GM23338 (cell line): Measurements from ENCODE around the gene AP3M1.

Experiments used
- CREB1 ChIP-seq: fragments of 250-450 bp; sonication (Bioruptor Pico); IDR thresholded peaks from 2 replicates; pipeline ENCODE4 v1.5.0; 2020; ENCODE audit warnings: low read depth, mild to moderate bottlenecking, moderate library complexity
- CTCF ChIP-seq, 2 experiments: fragments of 200-600 bp in 1 of 2; sonication (generic) in 1 of 2; conservative IDR thresholded peaks; 2 replicates each; pipeline versions ENCODE4 v1.5.1 to v1.6.1; 2016 to 2017; ENCODE audit warnings: antibody characterized with exemption in 2 of 2, low read depth in 2 of 2, mild to moderate bottlenecking in 2 of 2, moderate library complexity in 1 of 2
- ETS1 ChIP-seq: IDR thresholded peaks from 2 replicates; pipeline ENCODE4 v1.6.1; 2016; ENCODE audit warnings: antibody characterized with exemption
- EZH2 ChIP-seq: fragments of 200-600 bp; sonication (generic); IDR thresholded peaks from one replicate; pipeline ENCODE4 v1.8.0; 2017; ENCODE audit warnings: antibody characterized with exemption, mild to moderate bottlenecking, low read depth; ENCODE audit not compliant: unreplicated experiment
- EZH2phosphoT487 ChIP-seq: fragments of 200-600 bp; sonication (generic); IDR thresholded peaks from one replicate; pipeline ENCODE4 v1.8.1; 2018; ENCODE audit warnings: antibody characterized with exemption; ENCODE audit not compliant: unreplicated experiment
- JUNB ChIP-seq: IDR thresholded peaks from one replicate; pipeline ENCODE4 v1.6.1; 2016; ENCODE audit warnings: antibody characterized with exemption; ENCODE audit not compliant: unreplicated experiment
- NANOG ChIP-seq: IDR thresholded peaks from 2 replicates; pipeline ENCODE4 v1.6.1; 2016; ENCODE audit warnings: antibody characterized with exemption, borderline replicate concordance
- POLR2AphosphoS5 ChIP-seq: IDR thresholded peaks from 2 replicates; pipeline ENCODE4 v1.6.1; 2016; ENCODE audit warnings: antibody characterized with exemption, low read depth
- REST ChIP-seq: IDR thresholded peaks from one replicate; pipeline ENCODE4 v1.6.1; 2018; ENCODE audit warnings: antibody characterized with exemption; ENCODE audit not compliant: unreplicated experiment
- STAT1 ChIP-seq: IDR thresholded peaks from one replicate; pipeline ENCODE4 v1.6.1; 2016; ENCODE audit warnings: antibody characterized with exemption; ENCODE audit not compliant: unreplicated experiment
- ZNF114 ChIP-seq: fragments of 250-450 bp; sonication (Bioruptor Pico); IDR thresholded peaks from 2 replicates; pipeline ENCODE4 v1.5.0; 2020; ENCODE audit warnings: mild to moderate bottlenecking, moderate library complexity

GRCh38 chr10:74104480-74104879 lies 46.1 kb downstream of the AP3M1 start:
- TF ChIP-seq CTCF (conservative IDR thresholded peaks at IDR 0.05; ENCODE audit: low read depth in 2 of 2) (no peak), REST (no peak), EZH2 (no peak), ETS1 (no peak), JUNB (no peak), POLR2AphosphoS5 (no peak), EZH2phosphoT487 (no peak), ZNF114 (CRISPR knock-in tag) (no peak), NANOG (no peak), CREB1 (CRISPR knock-in tag) (no peak), STAT1 (no peak)
